HUES48 (cell line): Measurements from ENCODE around the gene MPDU1.
"Not testable (repeated sequence)": the region's sequence is repeated elsewhere in the genome, so short reads cannot be mapped to it uniquely, and the experiment has no call there.

ENCODE experiments used
- H3K27ac ChIP-seq: one replicate; pipeline ENCODE4 v1.7.0; 2013; ENCODE audit warnings: low read depth, low read length, inconsistent platforms
- H3K27me3 ChIP-seq: 2 replicates; pipeline ENCODE4 v1.6.1; 2013; ENCODE audit warnings: mild to moderate bottlenecking, low read length; ENCODE audit not compliant: control insufficient read depth, insufficient read depth
- H3K36me3 ChIP-seq: 2 replicates; pipeline ENCODE4 v1.6.1; 2013; ENCODE audit warnings: low read length; ENCODE audit not compliant: control insufficient read depth, insufficient read depth
- H3K4me1 ChIP-seq: 2 replicates; pipeline ENCODE4 v1.6.1; 2013; ENCODE audit warnings: mild to moderate bottlenecking, low read length; ENCODE audit not compliant: control insufficient read depth, insufficient read depth
- H3K4me3 ChIP-seq: 2 replicates; pipeline ENCODE4 v1.5.1; 2013; ENCODE audit warnings: mild to moderate bottlenecking, low read depth, low read length
- H3K9ac ChIP-seq: 2 replicates; pipeline ENCODE4 v1.6.1; 2013; ENCODE audit warnings: mild to moderate bottlenecking, low read depth, low read length, moderate library complexity
- H3K9me3 ChIP-seq: 2 replicates; pipeline ENCODE4 v1.6.1; 2013; ENCODE audit warnings: low read length; ENCODE audit not compliant: control insufficient read depth, insufficient read depth

MPDU1 gene

GRCh38 chr17:7587420-7588151, 3.9 kb downstream of the MPDU1 start:
- Histone ChIP-seq H3K27me3 (no peaks in the 10 kb centered on the region), H3K27ac (no peak overlapping the region), H3K9me3 (no peaks in the 10 kb centered on the region), H3K9ac (no peak overlapping the region), H3K36me3 (peaks cover 36% of the 10 kb centered on the region), H3K4me3 (no peak overlapping the region; the same call in 1 of the 2 replicates), H3K4me1 (peaks cover 26% of the 10 kb centered on the region)

- no peaks in the 10 kb centered on the region for H3K9me3 ChIP-seq
- H3K27ac ChIP-seq = peak overlapping the region; percentile 96
- H3K4me3 ChIP-seq = peak overlapping the region; percentile 76
- H3K9ac ChIP-seq = peak overlapping the region; percentile 61
- H3K27me3 ChIP-seq = no peaks in the 10 kb centered on the region
- H3K4me1 ChIP-seq = peaks cover 17% of the 10 kb centered on the region
- peaks cover 47% of the 10 kb centered on the region for H3K36me3 ChIP-seq
These were observed 5.0 kb downstream of the MPDU1 start for GRCh38 chr17:7588553-7589203.

- peaks cover 16% of the 10 kb centered on the region for H3K4me1 ChIP-seq
- no peaks in the 10 kb centered on the region for H3K27me3 ChIP-seq
- H3K4me3 ChIP-seq = peak overlapping the region; percentile 76
- peaks cover 53% of the 10 kb centered on the region for H3K36me3 ChIP-seq
- peak overlapping the region; percentile 61 for H3K9ac ChIP-seq
- H3K27ac ChIP-seq = peak overlapping the region; percentile 96
- H3K9me3 ChIP-seq = no peaks in the 10 kb centered on the region
These were observed 5.7 kb downstream of the MPDU1 start for GRCh38 chr17:7589204-7589868.

GRCh38 chr17:7589891-7590691, 6.4 kb downstream of the MPDU1 start, which contains the start of gene SOX15:
Gene SOX15 (minus strand): TSS chr17:7590094. CDS start chr17:7589676, 418 bp downstream.
- H3K4me1 ChIP-seq = peaks cover 14% of the 10 kb centered on the region
- peak within 1 kb of the TSS; percentile 72 for H3K9ac ChIP-seq
- H3K36me3 ChIP-seq = peaks cover 61% of the 10 kb centered on the region
- peak within 1 kb of the TSS; percentile 76 for H3K4me3 ChIP-seq
- no peaks in the 10 kb centered on the region for H3K9me3 ChIP-seq
- no peaks in the 10 kb centered on the region for H3K27me3 ChIP-seq
- H3K27ac ChIP-seq = peak within 1 kb of the TSS; percentile 96

- Histone ChIP-seq H3K4me3 (0 out of 2 replicates have a peak overlapping the region, but pooled peaks have one; percentile 28), H3K27ac (peak overlapping the region; percentile 96), H3K36me3 (peaks cover 63% of the 10 kb centered on the region), H3K9ac (peak overlapping the region; percentile 72), H3K27me3 (no peaks in the 10 kb centered on the region), H3K4me1 (peaks cover 14% of the 10 kb centered on the region), H3K9me3 (no peaks in the 10 kb centered on the region)
These were observed 7.1 kb downstream of the MPDU1 start for GRCh38 chr17:7590743-7591142.

GRCh38 chr17:7591596-7591995, 7.9 kb downstream of the MPDU1 start:
- Histone ChIP-seq H3K27ac (peak overlapping the region; percentile 96), H3K9me3 (no peaks in the 10 kb centered on the region), H3K4me1 (peaks cover 14% of the 10 kb centered on the region), H3K9ac (no peak overlapping the region), H3K4me3 (no peak overlapping the region), H3K27me3 (no peaks in the 10 kb centered on the region), H3K36me3 (peaks cover 68% of the 10 kb centered on the region)

GRCh38 chr17:7592422-7593021, 8.9 kb downstream of the MPDU1 start:
- H3K27ac ChIP-seq = no peak overlapping the region
- no peak overlapping the region for H3K9ac ChIP-seq
- no peak overlapping the region for H3K4me3 ChIP-seq
- peaks cover 69% of the 10 kb centered on the region for H3K36me3 ChIP-seq
- H3K27me3 ChIP-seq = no peaks in the 10 kb centered on the region
- H3K4me1 ChIP-seq = peaks cover 14% of the 10 kb centered on the region
- H3K9me3 ChIP-seq = no peaks in the 10 kb centered on the region

GRCh38 chr17:7593296-7593695, 9.6 kb downstream of the MPDU1 start:
- no peak overlapping the region for H3K4me3 ChIP-seq
- H3K4me1 ChIP-seq = peaks cover 14% of the 10 kb centered on the region
- H3K36me3 ChIP-seq = peaks cover 64% of the 10 kb centered on the region
- H3K27ac ChIP-seq = no peak overlapping the region
- no peaks in the 10 kb centered on the region for H3K27me3 ChIP-seq
- H3K9ac ChIP-seq = no peak overlapping the region
- H3K9me3 ChIP-seq = no peaks in the 10 kb centered on the region

GRCh38 chr17:7597561-7597960, 13.9 kb downstream of the MPDU1 start:
- H3K27me3 ChIP-seq, H3K9ac ChIP-seq, H3K27ac ChIP-seq, H3K4me3 ChIP-seq, H3K9me3 ChIP-seq, H3K4me1 ChIP-seq: not testable (repeated sequence)
- H3K36me3 ChIP-seq = peaks cover 85% of the 10 kb centered on the region

- H3K4me3 ChIP-seq = no peak overlapping the region
- H3K27me3 ChIP-seq = no peaks in the 10 kb centered on the region
- peaks cover 56% of the 10 kb centered on the region for H3K36me3 ChIP-seq
- no peaks in the 10 kb centered on the region for H3K9me3 ChIP-seq
- H3K9ac ChIP-seq = no peak overlapping the region
- no peak overlapping the region for H3K27ac ChIP-seq
- H3K4me1 ChIP-seq = no peaks in the 10 kb centered on the region
These were observed 22.6 kb downstream of the MPDU1 start for GRCh38 chr17:7606280-7606679.
